OCI-LY1 (cell line): ENCODE results near the gene DRD4.

ENCODE experiments used
- H2AFZ ChIP-seq: fragments of 200-600 bp; sonication (generic), shearing (Covaris generic); 2 replicates; pipeline ENCODE4 v1.6.0; 2014; ENCODE audit warnings: antibody characterized with exemption, mild to moderate bottlenecking, low read length
- H3F3A ChIP-seq: fragments of 200-600 bp; sonication (generic), shearing (Covaris generic); 2 replicates; pipeline ENCODE4 v1.6.0; 2014; ENCODE audit warnings: mild to moderate bottlenecking, antibody characterized with exemption, low read length, moderate library complexity; ENCODE audit not compliant: insufficient read depth
- H3K27ac ChIP-seq: fragments of 200-600 bp; sonication (generic); 2 replicates; pipeline ENCODE4 v1.5.1; 2014; ENCODE audit warnings: low read length, mixed run types, mild to moderate bottlenecking, low read depth; ENCODE audit not compliant: poor library complexity, severe bottlenecking
- H3K27me3 ChIP-seq: fragments of 200-600 bp; sonication (generic); 2 replicates; pipeline ENCODE4 v1.6.0; 2014; ENCODE audit warnings: antibody characterized with exemption, mild to moderate bottlenecking, low read length, moderate library complexity; ENCODE audit not compliant: insufficient read depth
- H3K36me3 ChIP-seq: fragments of 200-600 bp; sonication (generic); 2 replicates; pipeline ENCODE4 v1.6.1; 2014; ENCODE audit warnings: mild to moderate bottlenecking, antibody characterized with exemption, low read length, moderate library complexity, mixed read lengths; ENCODE audit not compliant: insufficient read depth
- H3K4me1 ChIP-seq: fragments of 200-600 bp; sonication (generic); 2 replicates; pipeline ENCODE4 v1.5.1; 2014; ENCODE audit warnings: mild to moderate bottlenecking, low read length, moderate library complexity; ENCODE audit not compliant: insufficient read depth, severe bottlenecking
- H3K4me2 ChIP-seq: fragments of 200-600 bp; sonication (generic), shearing (Covaris generic); 2 replicates; pipeline ENCODE4 v1.6.1; 2014; ENCODE audit warnings: low read length
- H3K4me3 ChIP-seq: fragments of 200-600 bp; sonication (generic); 2 replicates; pipeline ENCODE4 v1.5.1; 2014; ENCODE audit warnings: low read length, low read depth, mild to moderate bottlenecking, mixed read lengths; ENCODE audit not compliant: poor library complexity, severe bottlenecking
- H3K79me2 ChIP-seq: fragments of 200-600 bp; shearing (Covaris generic); 2 replicates; pipeline ENCODE4 v1.6.1; 2016; ENCODE audit warnings: mixed run types, low read length, mixed read lengths; ENCODE audit not compliant: insufficient read depth
- H3K9ac ChIP-seq: fragments of 200-600 bp; sonication (generic), shearing (Covaris generic); 2 replicates; pipeline ENCODE4 v1.6.1; 2014; ENCODE audit warnings: mild to moderate bottlenecking, low read length, mixed read lengths
- H3K9me2 ChIP-seq: fragments of 200-600 bp; sonication (generic), shearing (Covaris generic); 2 replicates; pipeline ENCODE4 v1.6.1; 2014; ENCODE audit warnings: low read depth, mild to moderate bottlenecking, low read length, mixed read lengths
- H3K9me3 ChIP-seq: fragments of 200-600 bp; shearing (Covaris generic); 2 replicates; pipeline ENCODE4 v1.6.1; 2014; ENCODE audit warnings: low read length, mixed read lengths
- H4K20me1 ChIP-seq: fragments of 200-600 bp; sonication (generic), shearing (Covaris generic); 2 replicates; pipeline ENCODE4 v1.6.0; 2016; ENCODE audit warnings: mild to moderate bottlenecking, low read length; ENCODE audit not compliant: insufficient read depth
- CTCF ChIP-seq: fragments of 200-600 bp; sonication (generic), shearing (Covaris generic); IDR thresholded peaks from 2 replicates; pipeline ENCODE4 v1.5.1; 2017; ENCODE audit warnings: mild to moderate bottlenecking, antibody characterized with exemption, low read length, moderate library complexity, mixed read lengths
- EZH2 ChIP-seq: fragments of 200-600 bp; sonication (generic), shearing (Covaris generic); IDR thresholded peaks from 2 replicates; pipeline ENCODE4 v1.8.0; 2017; ENCODE audit warnings: borderline replicate concordance, mixed run types, mild to moderate bottlenecking, antibody characterized with exemption, low read length, moderate library complexity, mixed read lengths

DRD4 gene

DNA sequence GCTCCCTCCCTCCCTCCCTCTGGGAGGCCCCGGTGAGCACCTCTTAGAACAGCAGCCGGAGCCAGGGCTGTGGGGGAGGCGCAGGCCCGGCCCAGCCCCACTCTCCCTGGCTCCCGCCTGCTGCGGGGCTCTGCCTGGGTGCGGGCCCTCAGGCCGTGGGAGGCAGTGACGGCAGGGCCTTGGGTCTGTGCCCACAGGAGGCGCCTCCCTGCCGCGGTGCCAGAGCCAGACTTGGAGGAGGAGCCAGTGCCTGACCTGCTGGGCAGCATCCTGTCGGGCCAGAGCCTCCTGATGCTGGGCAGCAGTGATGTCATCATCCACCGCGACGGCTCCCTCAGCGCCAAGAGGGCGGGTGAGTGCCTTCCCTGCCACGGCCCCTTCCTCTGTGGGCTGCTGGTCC is 30.8 kb upstream of the DRD4 start:
- no peaks in the 10 kb centered on the region for H3K9me3 ChIP-seq

GRCh38 chr11:607020-607780 is 29.9 kb upstream of the DRD4 start:
- Histone ChIP-seq H3K9ac (no peak overlapping the region), H3K79me2 (no peaks in the 10 kb centered on the region), H3K9me2 (no peaks in the 10 kb centered on the region), H3K9me3 (no peaks in the 10 kb centered on the region), H4K20me1 (no peaks in the 10 kb centered on the region), H3K36me3 (peaks cover 94% of the 10 kb centered on the region), H3F3A (no peaks in the 10 kb centered on the region), H3K27me3 (no peaks in the 10 kb centered on the region), H2AFZ (no peak overlapping the region), H3K4me1 (no peaks in the 10 kb centered on the region), H3K27ac (no peak overlapping the region), H3K4me2 (no peak overlapping the region), H3K4me3 (no peak overlapping the region)
- TF ChIP-seq CTCF (no peak), EZH2 (no peak)

More for the DNA sequence above, 30.8 kb upstream of the DRD4 start:
- Histone ChIP-seq H3K4me2 (no peak overlapping the region), H4K20me1 (no peaks in the 10 kb centered on the region), H2AFZ (no peak overlapping the region), H3F3A (no peaks in the 10 kb centered on the region), H3K9me2 (no peaks in the 10 kb centered on the region), H3K36me3 (peaks cover 94% of the 10 kb centered on the region), H3K27me3 (no peaks in the 10 kb centered on the region), H3K4me3 (no peak overlapping the region), H3K9ac (no peak overlapping the region), H3K4me1 (no peaks in the 10 kb centered on the region), H3K79me2 (no peaks in the 10 kb centered on the region), H3K27ac (no peak overlapping the region)
- TF ChIP-seq CTCF (no peak), EZH2 (no peak)

DNA sequence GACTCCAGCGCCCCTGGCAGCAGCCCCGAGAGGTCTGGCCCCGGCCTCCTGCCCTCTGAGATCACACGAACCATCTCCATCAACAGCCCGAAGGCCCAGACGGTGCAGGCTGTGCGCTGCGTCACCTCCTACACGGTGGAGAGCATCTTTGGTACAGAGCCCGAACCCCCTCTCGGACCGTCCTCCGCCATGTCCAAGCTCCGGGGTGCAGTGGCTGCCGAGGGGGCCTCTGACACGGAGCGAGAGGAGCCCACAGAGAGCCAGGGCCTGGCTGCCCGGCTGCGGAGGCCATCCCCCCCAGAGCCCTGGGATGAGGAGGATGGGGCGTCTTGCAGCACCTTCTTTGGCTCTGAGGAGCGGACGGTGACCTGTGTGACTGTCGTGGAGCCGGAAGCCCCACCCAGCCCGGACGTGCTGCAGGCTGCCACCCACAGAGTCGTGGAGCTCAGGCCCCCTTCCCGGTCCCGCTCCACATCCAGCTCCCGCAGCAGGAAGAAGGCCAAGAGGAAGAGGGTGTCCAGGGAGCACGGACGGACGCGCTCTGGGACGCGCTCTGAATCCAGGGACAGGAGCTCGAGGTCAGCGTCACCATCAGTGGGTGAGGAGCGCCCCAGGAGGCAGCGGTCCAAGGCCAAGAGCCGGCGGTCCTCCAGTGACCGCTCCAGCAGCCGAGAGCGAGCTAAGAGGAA is 29.0 kb upstream of the DRD4 start:
- H3K79me2 ChIP-seq = no peaks in the 10 kb centered on the region
- no peak overlapping the region for H2AFZ ChIP-seq
- H3K36me3 ChIP-seq = peaks cover 97% of the 10 kb centered on the region
- H4K20me1 ChIP-seq = no peaks in the 10 kb centered on the region
- no peak overlapping the region for H3K4me3 ChIP-seq
- H3K27me3 ChIP-seq = no peaks in the 10 kb centered on the region
- H3K4me2 ChIP-seq = no peak overlapping the region
- peaks cover 5% of the 10 kb centered on the region for H3K4me1 ChIP-seq
- H3K9me2 ChIP-seq = no peaks in the 10 kb centered on the region
- no peak overlapping the region for H3K27ac ChIP-seq
- no peak for TF ChIP-seq EZH2
- TF ChIP-seq CTCF = no peak
- no peaks in the 10 kb centered on the region for H3F3A ChIP-seq
- H3K9ac ChIP-seq = no peak overlapping the region
- no peaks in the 10 kb centered on the region for H3K9me3 ChIP-seq
